ENCODE measurements around the gene ATG9B.
"Not testable (repeated sequence)": the region's sequence is repeated elsewhere in the genome, so short reads cannot be mapped to it uniquely, and the experiment has no call there.

Gene ATG9B

GRCh38 chr7:151058781-151059366 is 34.6 kb upstream of the ATG9B start:
- DNase-seq = peak; percentile 62

- peak; percentile 99 for DNase-seq
These were observed 33.9 kb upstream of the ATG9B start for GRCh38 chr7:151057989-151058780.

DNA sequence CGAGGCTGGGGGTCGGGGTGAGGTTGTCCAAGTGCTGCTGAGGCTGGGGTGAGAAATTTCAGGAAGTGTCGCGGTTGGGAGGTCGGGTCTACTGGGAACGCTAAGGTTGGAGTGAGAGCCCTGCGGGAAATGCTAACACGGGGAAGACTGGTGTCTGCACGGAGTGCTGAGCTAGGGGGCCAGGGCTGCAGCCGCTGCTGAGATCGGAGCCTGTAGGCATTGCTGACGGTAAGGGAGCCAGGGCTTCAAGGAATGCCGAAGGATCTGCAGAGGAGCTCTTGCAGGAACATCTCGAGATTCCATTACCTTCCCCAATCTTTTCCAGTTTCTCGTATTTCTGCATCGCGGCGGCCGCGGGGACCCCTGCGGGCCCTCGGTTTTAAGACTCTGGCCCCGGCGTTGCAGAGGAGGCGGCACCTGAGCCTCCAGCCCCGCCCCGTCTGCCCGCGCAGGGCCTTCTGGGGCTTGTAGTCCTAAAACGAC is 33.3 kb upstream of the ATG9B start, which contains the start of gene CDK5:
Gene CDK5 (minus strand): TSS at position 392 of the 483 bp plus-strand sequence. CDS start 49 bp downstream, at position 343.
- DNase-seq = no peak

DNA sequence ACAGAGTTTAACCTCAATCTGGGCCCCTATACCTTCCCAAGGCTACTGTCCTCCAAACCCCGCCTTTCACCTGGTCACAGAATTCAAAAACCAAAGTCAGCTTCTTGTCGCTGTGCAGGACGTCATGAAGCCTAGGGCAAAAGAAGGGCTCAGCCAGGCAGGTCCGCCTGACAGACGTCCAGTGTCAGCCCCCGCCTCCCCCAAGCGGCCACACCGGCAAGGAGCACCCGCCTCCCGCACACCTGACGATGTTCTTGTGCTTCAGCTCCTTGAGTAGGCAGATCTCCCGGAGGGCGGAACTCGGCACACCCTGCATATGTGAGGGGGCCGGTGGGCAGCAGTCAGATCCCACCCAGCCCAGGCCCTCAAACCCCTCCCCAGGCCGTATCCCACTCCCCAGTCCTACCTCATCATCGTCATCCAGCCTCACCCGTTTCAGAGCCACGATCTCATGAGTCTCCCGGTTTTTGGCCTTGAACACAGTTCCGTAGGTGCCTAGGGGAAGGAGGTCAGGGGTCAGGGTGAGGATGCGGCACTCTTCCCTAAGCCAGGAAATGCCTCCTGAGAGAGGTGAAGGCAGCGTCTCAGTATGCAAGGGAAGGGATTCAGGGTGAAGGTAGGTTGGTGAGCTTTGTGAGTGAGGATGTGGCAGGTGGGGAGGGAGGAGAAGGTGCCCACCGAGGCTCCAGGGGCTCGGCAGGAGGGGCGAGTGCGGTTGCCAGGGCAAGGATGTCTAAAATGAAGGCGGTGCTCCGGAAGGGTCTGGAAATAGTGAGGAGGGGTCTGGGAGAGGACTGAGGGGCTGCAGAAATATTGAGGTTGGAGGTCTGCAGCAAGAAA is 32.6 kb upstream of the ATG9B start:
- no peak for DNase-seq

DNA sequence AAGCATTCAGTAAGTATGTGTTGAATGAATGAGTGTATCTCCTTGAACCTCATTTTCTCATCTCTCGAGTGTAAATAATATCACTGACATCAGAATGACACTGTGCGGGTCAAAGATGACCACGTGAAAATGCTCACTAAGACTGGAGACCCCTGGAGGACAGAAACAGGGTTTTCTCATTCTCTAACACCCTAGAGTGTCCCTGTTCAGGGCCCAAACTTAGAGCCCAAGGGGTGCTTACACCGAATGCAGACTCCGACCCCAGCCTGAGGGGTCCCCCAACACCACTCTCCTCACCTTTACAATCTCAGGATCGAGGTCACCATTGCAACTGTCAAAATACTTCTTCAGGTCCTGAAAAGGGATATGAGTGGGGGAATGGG is 32.0 kb upstream of the ATG9B start:
- no peak for DNase-seq

DNA sequence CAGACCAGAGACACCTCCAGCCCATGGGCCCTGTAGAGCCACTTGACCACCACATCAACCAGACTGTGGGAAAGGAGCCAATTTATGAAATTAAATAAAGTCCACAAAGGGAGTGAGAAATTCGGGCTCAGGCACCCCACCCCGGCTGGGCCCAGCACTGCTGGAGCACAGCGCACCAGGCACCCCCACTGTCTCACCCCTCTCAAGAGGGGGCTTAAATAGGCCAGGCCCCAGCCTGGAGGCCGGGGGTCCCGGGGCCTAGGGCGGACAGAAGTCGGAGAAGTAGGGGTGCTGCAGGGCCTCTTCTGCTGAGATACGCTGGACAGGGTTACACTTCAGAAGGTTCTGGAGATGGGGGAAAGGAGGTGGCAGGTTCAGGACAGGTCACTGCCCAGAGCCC is 29.5 kb upstream of the ATG9B start:
- DNase-seq = no peak

DNA sequence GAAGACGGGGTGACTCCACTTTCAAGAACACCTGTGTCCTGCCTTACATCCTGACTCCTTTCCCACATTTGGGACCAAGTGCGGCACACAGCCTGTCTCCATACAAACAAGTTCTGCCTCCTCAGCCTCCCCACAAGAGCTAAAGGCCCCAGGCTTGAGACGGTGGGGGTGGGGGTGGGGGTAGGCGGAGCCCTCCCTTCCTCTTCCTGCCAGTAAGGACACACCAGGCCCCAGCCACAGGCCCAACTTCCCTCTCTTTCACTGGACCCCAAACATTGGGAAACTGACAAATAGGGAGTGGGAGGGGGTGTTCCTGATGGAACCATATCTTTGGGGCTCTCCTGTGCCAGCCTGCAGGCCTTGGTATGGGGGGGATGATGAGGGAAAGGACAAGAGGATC is 28.8 kb upstream of the ATG9B start:
- DNase-seq = no peak

GRCh38 chr7:151051108-151051507 is 26.8 kb upstream of the ATG9B start:
- DNase-seq = peak; percentile 59

GRCh38 chr7:151048911-151049463 is 24.7 kb upstream of the ATG9B start:
- DNase-seq = no peak

- DNase-seq = no peak
These were observed 23.9 kb upstream of the ATG9B start, which contains the start of gene ASIC3 for GRCh38 chr7:151047976-151048815. ASIC3 (plus strand) TSS chr7:151048531; CDS start chr7:151048886, 355 bp downstream.

GRCh38 chr7:151046603-151047573 is 22.6 kb upstream of the ATG9B start:
- peak; percentile 69 for DNase-seq

- no peak for DNase-seq
These were observed 21.7 kb upstream of the ATG9B start for GRCh38 chr7:151045967-151046366.

GRCh38 chr7:151045262-151045661 is 21.0 kb upstream of the ATG9B start:
- DNase-seq = no peak

- no peak for DNase-seq
These were observed 19.7 kb upstream of the ATG9B start for GRCh38 chr7:151043959-151044358.

GRCh38 chr7:151043449-151043848 is 19.2 kb upstream of the ATG9B start:
- DNase-seq = not testable (repeated sequence)

GRCh38 chr7:151040616-151041375 is 16.5 kb upstream of the ATG9B start:
- DNase-seq = no peak

DNA sequence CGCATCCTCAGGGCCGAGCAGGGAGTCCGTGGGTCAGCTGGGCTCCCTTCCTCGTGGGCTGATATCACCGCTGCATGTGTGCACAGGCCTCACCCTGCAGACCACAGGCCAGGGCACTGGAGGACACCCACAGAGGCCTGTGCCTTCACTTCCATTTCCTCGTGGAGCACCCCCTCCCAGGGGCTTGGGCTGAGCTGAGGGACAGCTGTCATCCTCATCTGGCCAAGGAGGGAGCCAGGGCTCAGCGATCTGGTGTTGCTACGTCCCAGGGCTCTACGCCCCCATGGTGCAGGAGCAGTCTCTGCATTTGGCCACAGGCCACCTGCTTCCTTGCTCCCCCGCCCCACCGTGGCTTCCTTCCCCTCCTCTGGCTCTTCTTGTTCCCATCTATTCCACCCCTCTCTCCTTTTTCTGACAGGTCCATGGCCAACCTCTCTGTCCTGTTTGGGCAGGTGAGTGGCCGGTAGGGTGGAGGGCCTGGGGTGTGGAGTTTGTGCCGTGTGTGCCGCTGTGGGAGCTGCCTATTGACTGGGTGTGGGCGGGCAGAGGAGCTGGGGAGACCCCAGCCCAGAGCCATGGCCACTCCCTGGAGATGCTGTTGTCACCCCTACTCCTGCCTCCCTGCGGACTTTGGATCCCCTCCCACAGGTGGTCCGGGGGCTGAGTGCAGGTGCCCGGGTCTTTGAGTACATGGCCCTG is 15.7 kb upstream of the ATG9B start:
- DNase-seq = no peak

GRCh38 chr7:151038951-151039849 is 14.9 kb upstream of the ATG9B start:
- peak; percentile 98 for DNase-seq
